Subcutaneous abdominal adipose tissue (tissue), 5 donors: ENCODE results near the gene PLCB1.

Experiments
- H3K27ac ChIP-seq: one replicate; pipeline ENCODE4 v1.7.0; 2013; ENCODE audit warnings: low read depth, mild to moderate bottlenecking, inconsistent platforms, low read length, moderate library complexity
- H3K27me3 ChIP-seq, 5 donors: one replicate each; pipeline ENCODE4 v1.7.0; 2013; ENCODE audit warnings: low read length in 5 of 5, inconsistent platforms in 1 of 5; ENCODE audit not compliant: control insufficient read depth in 5 of 5, insufficient read depth in 4 of 5
- H3K36me3 ChIP-seq, 5 donors: one replicate each; pipeline ENCODE4 v1.7.0; 2013; ENCODE audit warnings: low read length in 5 of 5; ENCODE audit not compliant: control insufficient read depth in 5 of 5, insufficient read depth in 5 of 5
- H3K4me1 ChIP-seq, 5 donors: one replicate each; pipeline ENCODE4 v1.7.0; 2013; ENCODE audit warnings: low read length in 5 of 5, mild to moderate bottlenecking in 3 of 5, moderate library complexity in 1 of 5; ENCODE audit not compliant: control insufficient read depth in 5 of 5, insufficient read depth in 5 of 5
- H3K4me3 ChIP-seq, 5 donors: one replicate each; pipeline ENCODE4 v1.7.0; 2013; ENCODE audit warnings: low read length in 5 of 5, low read depth in 1 of 5
- H3K9ac ChIP-seq, 5 donors: one replicate each; pipeline ENCODE4 v1.7.0; 2013; ENCODE audit warnings: low read length in 5 of 5, mild to moderate bottlenecking in 4 of 5, moderate library complexity in 3 of 5
- H3K9me3 ChIP-seq, 5 donors: one replicate each; pipeline ENCODE4 v1.7.0; 2013; ENCODE audit warnings: low read length in 5 of 5; ENCODE audit not compliant: control insufficient read depth in 5 of 5
- donor health status: healthy.
- donor health status: healthy.
- donor health status: healthy.
- donor health status: healthy.
- donor health status: healthy.

PLCB1 gene

DNA sequence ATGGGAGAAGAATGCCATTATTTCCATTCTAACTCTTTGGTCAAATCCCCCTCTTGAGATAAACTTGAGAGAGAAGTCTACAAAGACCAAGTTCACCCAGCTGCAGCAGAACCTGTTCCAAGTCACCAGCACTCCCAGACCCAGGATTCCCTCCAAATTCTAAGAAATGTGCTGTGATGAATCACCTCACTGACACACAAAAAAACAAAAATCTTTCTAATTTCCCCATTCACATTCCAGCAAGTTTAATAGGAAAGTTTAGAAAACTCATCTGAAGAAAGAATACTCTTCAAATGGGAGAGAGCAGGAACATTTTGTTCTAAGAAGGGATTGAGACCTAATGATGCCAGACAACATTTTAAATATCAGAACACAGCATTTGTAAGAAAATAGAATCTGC, 723.2 kb downstream of the PLCB1 start:
- Histone ChIP-seq H3K36me3 (no peaks in the 10 kb centered on the region), H3K4me3 (no peak overlapping the region), H3K9me3 (peaks cover 0 to 3% (median 0%) of the 10 kb centered on the region in 5 donors), H3K4me1 (peaks cover 0 to 22% (median 13%) of the 10 kb centered on the region in 5 donors), H3K27me3 (no peaks in the 10 kb centered on the region), H3K27ac (no peak overlapping the region), H3K9ac (no peak overlapping the region)

DNA sequence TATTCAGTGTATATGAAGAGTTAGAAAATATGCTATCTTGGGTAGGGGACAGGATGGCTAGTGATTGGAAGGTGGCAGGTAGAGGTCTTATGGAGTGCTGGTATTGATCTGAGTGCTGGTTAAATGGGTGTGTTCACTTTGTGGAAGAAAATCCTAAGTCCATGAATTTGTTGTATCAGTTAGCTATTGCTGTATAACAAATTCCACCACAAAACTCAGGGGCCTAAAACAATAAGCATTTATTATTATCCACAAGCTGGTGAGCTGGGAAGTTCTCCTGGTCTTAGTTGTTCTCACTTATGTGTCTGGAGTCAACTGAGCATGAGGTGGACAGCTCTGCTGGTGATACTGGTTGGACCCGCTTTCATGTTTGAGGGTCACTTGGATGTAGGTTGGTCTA, 724.6 kb downstream of the PLCB1 start:
- H3K9ac ChIP-seq = no peak overlapping the region
- H3K36me3 ChIP-seq = no peaks in the 10 kb centered on the region
- peaks cover 0 to 22% (median 13%) of the 10 kb centered on the region in 5 donors for H3K4me1 ChIP-seq
- H3K27ac ChIP-seq = no peak overlapping the region
- H3K9me3 ChIP-seq = peaks cover 0 to 3% (median 0%) of the 10 kb centered on the region in 5 donors
- H3K27me3 ChIP-seq = no peaks in the 10 kb centered on the region
- no peak overlapping the region for H3K4me3 ChIP-seq

DNA sequence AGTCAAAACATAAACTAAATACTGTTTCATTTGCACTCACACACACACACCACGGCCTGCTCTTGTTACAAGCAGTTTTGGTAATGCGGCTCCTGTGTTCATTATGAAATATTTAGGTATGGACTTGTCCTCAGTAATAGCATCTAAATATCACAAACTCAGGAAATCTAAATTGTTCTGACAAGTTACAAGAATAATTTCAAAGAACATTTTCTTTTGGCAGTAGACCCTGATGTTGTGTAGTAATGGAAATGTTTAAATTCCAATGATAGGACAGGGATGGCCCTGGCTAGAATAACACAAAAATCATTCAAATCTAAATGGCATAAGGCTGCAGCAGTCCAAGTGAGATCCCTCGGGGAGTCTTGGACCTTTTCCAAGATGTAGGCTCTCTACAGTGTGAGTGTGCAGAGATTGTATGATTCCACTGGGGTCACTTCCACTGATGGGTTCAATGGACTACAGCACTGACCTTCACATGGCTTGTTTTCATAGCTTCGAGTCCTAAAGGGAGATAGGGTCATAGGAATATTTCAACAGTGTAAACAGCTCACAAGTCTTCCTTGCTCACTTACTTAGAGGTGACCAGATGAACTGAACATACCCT, 726.2 kb downstream of the PLCB1 start:
- no peak overlapping the region for H3K4me3 ChIP-seq
- no peak overlapping the region for H3K27ac ChIP-seq
- H3K27me3 ChIP-seq = no peaks in the 10 kb centered on the region
- H3K36me3 ChIP-seq = no peaks in the 10 kb centered on the region
- peaks cover 0 to 3% (median 0%) of the 10 kb centered on the region in 5 donors for H3K9me3 ChIP-seq
- H3K9ac ChIP-seq = no peak overlapping the region
- H3K4me1 ChIP-seq = peaks cover 0 to 22% (median 13%) of the 10 kb centered on the region in 5 donors

DNA sequence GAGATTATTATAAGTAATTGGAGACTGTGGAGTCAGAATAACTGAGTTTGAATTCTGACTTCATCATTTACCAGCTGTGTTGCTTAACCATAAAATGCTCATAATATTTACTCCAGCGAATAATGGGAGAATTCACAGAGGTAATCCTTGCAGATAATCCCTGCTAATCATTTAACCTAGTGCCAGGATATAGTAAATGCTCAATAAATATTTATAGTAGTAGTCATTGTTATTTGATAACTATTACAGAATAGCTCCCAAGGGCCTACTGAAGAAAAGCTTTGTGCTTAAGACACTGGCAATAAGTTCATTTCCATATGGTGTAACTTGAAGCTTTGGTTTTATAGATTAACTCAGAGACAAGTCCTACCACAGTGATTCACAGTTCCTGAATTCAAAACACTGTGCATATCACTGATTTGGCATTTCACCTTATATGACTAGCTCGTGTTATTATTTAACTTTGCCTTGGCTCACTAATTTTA, 728.0 kb downstream of the PLCB1 start:
- Histone ChIP-seq H3K4me3 (no peak overlapping the region), H3K9ac (no peak overlapping the region), H3K27ac (no peak overlapping the region), H3K27me3 (no peaks in the 10 kb centered on the region), H3K36me3 (no peaks in the 10 kb centered on the region), H3K9me3 (peaks cover 0 to 3% (median 0%) of the 10 kb centered on the region in 5 donors), H3K4me1 (peaks cover 0 to 7% (median under 1%) of the 10 kb centered on the region in 5 donors)

DNA sequence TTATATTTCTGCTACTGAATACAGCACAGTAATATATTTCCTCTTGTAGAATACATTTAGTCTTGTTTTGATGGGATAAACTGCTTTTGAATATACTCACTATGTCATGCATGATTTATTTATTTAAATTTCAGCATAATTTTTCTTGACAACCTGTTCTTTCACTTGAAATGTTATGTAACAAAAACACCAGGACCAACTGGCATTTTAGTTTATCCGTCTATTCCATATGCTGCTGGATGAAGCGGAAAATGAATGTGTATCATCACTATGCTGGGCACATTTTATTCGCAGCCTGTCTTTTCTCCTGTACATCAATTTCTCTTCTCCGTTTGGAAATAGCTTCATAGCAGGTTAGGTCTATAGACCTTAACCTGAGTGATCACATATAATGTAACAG, 730.0 kb downstream of the PLCB1 start:
- Histone ChIP-seq H3K4me3 (no peak overlapping the region), H3K27me3 (no peaks in the 10 kb centered on the region), H3K36me3 (no peaks in the 10 kb centered on the region), H3K4me1 (no peaks in the 10 kb centered on the region), H3K9ac (no peak overlapping the region), H3K9me3 (no peaks in the 10 kb centered on the region), H3K27ac (no peak overlapping the region)

DNA sequence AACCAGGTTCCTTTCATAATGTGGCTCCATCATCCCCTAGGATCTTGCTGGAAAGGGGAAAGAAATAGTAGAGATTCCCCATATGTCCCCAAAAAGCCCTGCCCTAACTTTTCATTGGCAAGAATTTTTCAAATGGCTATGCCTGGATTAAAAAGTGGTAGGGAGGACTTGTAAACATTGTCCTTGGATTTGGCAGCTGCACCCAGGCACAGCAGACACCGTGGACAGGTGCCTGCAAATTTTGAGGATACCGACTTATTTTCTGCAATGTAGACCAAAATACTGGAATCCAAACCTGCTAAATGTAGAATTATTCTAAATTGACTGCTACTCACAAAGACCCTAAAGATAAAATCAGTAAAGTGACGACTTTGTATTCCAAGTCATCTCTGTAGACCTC, 733.6 kb downstream of the PLCB1 start:
- Histone ChIP-seq H3K4me3 (no peak overlapping the region), H3K9me3 (no peaks in the 10 kb centered on the region), H3K9ac (no peak overlapping the region), H3K27me3 (no peaks in the 10 kb centered on the region), H3K36me3 (no peaks in the 10 kb centered on the region), H3K27ac (no peak overlapping the region), H3K4me1 (no peaks in the 10 kb centered on the region)

DNA sequence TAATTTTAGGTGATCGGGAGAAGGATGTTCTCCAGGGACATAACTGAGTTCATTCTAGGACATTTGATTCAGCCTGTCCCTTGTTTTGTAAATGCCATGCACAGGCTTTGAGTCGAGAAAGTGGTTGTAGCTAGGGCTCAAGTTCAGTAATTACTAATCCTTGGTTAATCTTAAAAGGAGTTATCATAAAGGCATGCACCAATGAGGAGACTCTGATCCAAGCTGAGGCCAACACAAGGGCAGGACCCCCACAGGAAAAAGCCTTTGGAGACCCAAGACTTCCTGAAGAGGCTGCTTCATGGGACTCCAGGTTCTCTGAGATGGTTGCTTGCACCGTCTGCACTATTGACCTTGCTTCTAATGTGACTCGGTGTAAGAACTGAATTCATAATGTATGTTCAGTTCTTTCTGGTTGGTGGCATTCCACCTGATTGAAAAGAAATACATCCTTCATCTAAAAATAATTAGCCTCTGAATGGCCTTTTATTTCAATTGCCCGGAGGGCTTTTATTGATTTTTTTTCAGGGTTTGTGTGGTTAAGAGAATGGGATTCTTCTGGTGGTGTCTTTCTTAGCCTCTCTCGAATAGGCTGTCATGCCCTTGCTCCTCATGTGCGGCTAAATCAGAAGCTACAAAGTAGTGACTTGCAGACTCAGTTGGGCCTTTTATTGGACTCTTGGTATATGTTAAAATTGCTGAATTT, 735.1 kb downstream of the PLCB1 start:
- Histone ChIP-seq H3K27ac (no peak overlapping the region), H3K4me3 (no peak overlapping the region)

DNA sequence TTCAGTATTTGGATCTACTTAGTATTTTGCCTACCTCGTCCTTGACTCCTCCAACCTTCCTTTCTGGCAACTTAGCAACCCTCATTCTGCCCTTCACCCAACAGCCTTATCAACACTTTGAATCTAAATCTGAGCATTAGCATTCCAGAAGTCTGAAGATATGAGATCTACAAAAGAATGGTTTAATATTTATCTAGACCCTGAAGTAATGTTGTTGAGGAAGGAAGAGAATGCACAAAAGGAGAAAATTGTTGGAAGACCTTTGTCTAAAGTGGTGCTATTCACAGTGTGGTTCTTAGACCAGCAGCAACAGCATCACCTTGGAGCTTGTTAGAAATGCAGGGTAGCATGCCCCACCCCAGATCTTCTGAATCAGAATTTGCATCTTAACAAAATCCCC, 738.6 kb downstream of the PLCB1 start:
- H3K9me3 ChIP-seq = no peaks in the 10 kb centered on the region

More for the DNA sequence above, 735.1 kb downstream of the PLCB1 start:
- no peaks in the 10 kb centered on the region for H3K27me3 ChIP-seq
- no peaks in the 10 kb centered on the region for H3K4me1 ChIP-seq
- H3K9ac ChIP-seq = no peak overlapping the region
- no peaks in the 10 kb centered on the region for H3K36me3 ChIP-seq
- H3K9me3 ChIP-seq = no peaks in the 10 kb centered on the region

DNA sequence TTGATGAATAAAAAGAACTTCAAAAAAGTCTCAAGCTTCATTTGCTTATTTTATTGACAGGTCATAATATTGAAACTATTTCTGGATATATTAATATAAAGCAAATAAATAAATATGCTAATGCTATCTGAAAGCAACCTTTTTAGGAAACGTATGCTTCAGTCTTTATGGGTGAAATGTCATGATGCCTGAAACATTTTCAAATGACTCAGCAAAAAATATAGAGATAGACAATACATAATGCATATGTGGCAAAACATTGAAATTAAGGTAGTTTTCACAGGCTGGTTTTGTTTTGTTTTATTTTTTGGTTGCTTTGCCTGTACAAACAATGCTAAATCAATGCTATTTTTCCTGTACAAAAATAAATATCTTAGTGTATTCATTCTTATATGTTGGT, 742.4 kb downstream of the PLCB1 start:
- H3K36me3 ChIP-seq = no peaks in the 10 kb centered on the region
- H3K4me3 ChIP-seq = no peak overlapping the region
- H3K27me3 ChIP-seq = no peaks in the 10 kb centered on the region
- no peak overlapping the region for H3K27ac ChIP-seq
- no peak overlapping the region for H3K9ac ChIP-seq
- peaks cover 0 to 3% (median 0%) of the 10 kb centered on the region in 5 donors for H3K4me1 ChIP-seq
- no peaks in the 10 kb centered on the region for H3K9me3 ChIP-seq

More for the DNA sequence above, 738.6 kb downstream of the PLCB1 start:
- Histone ChIP-seq H3K36me3 (no peaks in the 10 kb centered on the region), H3K27me3 (no peaks in the 10 kb centered on the region), H3K9ac (no peak overlapping the region), H3K4me1 (peaks cover 0 to 3% (median 0%) of the 10 kb centered on the region in 5 donors), H3K4me3 (no peak overlapping the region), H3K27ac (no peak overlapping the region)

DNA sequence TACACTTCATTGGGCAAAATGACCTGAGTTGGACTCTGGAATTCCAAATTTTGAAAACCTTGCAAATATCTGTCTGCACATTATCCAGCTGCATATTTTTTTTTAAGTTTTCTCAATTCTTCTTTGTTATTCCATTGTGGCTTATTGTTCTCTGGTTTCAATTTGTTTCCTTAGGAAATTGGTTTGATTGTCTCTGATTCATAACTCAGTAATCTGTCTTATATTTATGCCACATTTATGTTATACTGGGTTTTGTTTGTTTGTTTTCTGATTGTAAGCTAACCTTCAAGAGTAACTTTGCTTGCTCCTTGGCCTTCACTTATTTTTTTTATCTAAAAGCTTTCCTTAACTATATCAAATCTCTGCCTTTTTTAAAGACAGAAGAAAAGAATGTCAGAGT, 743.5 kb downstream of the PLCB1 start:
- Histone ChIP-seq H3K9me3 (no peaks in the 10 kb centered on the region), H3K4me3 (no peak overlapping the region), H3K36me3 (no peaks in the 10 kb centered on the region), H3K4me1 (peaks cover 0 to 3% (median 0%) of the 10 kb centered on the region in 5 donors), H3K27ac (no peak overlapping the region), H3K9ac (no peak overlapping the region), H3K27me3 (no peaks in the 10 kb centered on the region)
